SKM-1 treated with dmso at 0.1 percent for 144 hours (cell line): ENCODE data around the gene AGR3.

ENCODE experiments used
- DNase-seq: peaks from one replicate; lab custom pipeline; 2025; ENCODE audit not compliant: unreplicated experiment; lab: John Stamatoyannopoulos, UW

Gene AGR3

DNA sequence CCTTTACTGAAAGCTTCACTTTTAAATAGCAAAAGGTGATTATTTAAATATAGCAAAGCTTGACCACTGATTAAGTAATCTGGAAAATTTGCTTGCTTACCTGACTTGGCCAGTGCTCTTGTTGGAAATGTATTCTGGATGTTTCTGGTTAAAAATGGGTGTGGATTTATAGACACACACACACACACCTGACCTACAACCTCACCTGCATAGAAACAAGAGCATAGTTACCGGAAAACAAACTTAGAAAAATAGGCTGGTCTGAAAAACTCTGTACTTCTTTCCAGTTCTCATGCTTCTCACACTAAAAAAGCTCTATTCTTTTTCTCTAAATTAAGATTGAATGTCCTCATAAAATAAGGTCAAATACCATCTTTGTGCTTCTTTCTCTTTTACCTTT lies at the start of gene AGR3:
Gene AGR3, minus strand, starts transcription at position 140 of the 400 bp plus-strand sequence. CDS start 3,365 bp downstream, outside the sequence.
- DNase-seq: no peak

DNA sequence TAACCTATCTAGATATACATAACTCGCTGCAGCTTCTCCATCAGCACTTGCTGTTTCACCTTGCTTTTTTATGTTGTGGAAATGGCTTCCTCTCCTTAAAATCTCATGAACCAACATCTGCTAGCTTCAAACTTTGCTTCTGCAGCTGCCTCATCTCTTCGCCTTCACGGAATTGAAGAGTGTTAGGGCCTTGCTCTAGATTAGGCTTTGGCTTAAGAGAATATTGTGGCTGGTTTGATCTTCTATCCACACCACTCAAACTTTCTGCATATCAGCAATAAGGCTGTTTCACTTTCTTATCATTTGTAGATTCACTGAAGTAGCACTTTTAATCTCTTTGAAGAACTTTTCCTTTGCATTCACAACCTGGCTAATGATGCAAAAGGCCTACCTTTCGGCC lies 49.2 kb upstream of the AGR3 start:
- DNase-seq: no peak

DNA sequence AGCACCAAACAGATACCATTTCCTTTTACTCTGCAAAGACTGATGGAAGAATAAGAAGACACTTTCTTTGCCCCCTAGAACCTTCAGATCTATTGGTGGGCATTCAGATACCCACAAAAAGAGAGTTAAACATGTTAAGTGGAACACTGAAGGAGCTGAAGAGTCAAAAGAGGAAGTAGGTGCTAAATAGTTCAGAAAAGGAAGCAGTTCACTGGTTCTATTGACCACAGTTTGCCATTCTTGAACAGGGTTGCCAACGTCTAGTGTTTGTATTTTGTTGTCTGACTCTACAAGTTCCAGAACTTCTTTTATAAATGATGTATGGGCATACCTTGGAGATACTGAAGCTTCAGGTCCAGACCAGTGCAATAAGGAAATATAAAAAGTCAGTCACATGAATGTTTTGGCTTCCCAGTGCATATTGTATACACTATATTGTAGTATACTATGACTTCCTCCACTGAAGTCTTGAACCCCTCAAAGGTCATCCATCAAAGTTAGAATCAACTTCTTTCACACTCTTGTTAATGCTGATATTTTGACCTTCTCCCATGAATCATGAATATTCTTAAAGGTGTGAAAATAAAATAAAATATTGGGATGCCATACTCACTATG lies 47.5 kb upstream of the AGR3 start:
- peak; percentile 92 for DNase-seq

DNA sequence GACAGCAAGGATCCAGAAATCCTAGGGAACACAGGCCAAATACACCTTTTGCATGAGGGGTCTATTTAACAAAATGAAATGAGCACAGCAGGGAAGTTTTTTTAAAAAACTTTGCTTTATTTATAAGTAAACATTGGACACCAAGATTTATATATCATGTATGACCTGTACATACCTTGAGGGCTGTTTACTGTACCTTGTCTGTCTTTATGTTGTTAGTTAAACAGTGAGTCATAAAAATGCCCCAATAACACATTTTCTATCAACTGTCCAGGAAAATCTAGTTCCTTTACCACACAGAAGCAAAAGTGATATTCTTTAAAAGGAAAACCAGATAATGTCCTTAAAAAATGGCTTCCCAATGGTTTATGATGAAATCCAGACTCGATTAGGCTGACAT lies 45.1 kb upstream of the AGR3 start:
- no peak for DNase-seq

DNA sequence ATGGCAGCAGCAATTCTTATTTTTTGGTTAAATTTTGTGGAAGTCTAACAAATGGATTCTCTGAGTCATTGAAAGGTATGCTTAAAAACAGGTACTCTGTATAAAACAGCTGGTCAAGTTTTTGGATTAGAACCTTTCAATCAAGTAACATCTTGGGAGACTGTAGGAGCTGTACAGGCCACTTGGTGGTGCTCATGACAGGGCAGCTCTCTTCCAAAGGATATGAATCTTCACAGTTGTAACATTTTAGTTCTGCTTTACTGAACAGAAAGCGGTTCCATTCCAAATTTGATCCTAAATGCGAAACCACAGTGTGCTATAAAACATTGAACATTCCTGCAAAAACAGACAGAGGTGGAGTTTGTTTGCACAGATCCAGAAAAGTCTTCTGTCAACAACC lies 44.5 kb upstream of the AGR3 start:
- DNase-seq: peak; percentile 74

DNA sequence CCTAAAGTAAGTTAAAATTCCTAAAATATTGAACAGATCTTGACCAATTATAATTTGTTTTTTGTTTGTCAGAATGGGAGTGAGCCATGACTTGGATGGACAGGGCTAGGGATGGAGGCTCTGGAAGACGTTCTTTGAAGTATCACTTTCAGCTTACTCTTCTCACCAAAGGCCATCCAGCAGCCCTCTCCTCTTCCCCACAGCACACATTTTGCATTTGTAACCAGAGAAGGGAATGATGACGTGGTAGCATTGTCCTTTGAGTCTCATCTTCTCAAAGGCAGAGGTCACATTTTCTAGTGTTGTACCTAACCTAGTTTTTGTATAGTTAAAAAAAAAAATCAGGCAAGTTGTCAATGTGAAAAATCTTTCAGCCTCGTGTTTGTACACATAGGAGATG lies 43.8 kb upstream of the AGR3 start:
- no peak for DNase-seq

DNA sequence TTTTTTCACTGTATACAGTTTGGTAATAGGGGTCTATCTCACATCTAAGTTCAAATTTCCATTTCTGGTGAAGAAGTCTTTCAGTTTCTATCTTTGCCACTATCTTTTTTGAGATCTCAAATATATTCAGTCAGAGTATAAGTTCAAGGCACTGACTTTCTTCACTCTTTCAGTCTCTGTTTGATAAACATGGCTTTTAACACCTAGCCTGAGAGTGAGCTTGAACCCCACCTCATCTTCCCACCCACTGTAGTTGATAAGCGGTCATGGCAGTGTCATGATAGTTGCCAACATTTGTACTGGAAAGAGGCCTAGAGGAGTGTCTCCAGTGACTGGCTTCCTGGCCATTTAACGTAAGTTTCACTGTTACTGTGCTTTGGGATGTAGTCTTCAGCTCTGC lies 41.2 kb upstream of the AGR3 start:
- no peak for DNase-seq

DNA sequence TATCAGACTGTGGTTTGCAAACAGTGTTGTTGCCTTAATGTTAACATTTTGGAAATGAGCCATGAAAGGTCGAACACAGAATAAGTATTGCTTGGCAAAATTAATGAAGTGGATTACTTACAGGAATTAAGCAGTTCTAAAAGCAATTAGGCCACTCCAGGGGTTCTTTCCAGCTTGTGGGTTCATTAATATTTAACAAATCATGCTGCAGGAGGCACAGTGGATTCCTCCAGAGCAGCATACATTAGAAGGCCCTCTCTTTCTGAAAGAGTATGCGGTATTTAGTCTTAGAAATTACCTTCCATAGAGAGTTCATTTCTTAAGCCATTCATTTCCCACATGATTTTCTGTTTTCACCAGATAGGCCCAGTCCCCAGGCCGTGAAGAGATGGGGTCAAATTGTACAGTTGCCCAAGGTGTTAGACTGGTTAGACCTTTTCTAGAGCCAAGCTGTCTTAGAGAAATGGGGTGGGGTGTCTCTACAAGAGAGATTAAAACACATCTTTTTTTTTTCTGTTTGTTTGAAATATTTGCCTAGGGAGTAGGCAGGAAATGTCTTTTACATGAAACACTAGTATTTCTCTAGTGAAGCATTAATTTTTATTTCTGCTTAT lies 40.0 kb upstream of the AGR3 start:
- no peak for DNase-seq

DNA sequence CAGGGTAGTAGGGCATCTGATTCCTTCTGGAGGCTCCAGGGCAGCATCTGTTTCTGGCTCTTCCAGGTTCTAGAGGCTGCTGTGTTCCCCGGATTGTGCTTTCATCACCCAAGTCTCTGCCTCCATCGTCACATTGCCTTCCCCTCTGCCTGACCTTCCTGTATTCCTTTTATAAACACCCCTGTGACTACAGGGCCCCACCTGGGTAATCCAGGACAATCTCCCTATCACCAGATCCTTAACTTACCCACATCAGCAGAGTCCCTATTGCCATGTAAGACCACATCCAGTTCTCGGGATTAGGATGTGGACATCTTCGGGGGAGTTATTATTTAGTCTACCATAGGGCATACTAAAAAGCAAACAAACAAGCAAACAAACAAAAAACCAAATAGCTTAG lies 39.4 kb upstream of the AGR3 start:
- DNase-seq: no peak

DNA sequence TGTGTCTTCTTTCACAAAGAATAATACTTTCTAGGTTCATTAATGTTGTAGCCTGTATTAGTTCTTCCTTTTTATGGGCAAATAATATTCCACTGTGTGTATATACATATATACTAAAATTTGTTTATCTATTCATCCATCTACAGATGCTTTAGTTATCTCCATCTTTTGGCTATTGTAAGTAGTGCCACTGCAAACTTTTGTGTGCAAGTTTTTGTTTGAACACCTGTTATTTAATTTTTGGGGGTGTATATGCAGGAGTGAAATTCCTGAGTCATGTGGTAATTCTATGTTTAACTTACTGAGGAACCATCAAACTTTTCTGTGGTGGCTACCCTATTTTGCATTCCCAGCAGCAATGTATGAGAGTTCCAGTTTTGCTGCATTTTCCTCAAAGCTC lies 37.7 kb upstream of the AGR3 start:
- no peak for DNase-seq

DNA sequence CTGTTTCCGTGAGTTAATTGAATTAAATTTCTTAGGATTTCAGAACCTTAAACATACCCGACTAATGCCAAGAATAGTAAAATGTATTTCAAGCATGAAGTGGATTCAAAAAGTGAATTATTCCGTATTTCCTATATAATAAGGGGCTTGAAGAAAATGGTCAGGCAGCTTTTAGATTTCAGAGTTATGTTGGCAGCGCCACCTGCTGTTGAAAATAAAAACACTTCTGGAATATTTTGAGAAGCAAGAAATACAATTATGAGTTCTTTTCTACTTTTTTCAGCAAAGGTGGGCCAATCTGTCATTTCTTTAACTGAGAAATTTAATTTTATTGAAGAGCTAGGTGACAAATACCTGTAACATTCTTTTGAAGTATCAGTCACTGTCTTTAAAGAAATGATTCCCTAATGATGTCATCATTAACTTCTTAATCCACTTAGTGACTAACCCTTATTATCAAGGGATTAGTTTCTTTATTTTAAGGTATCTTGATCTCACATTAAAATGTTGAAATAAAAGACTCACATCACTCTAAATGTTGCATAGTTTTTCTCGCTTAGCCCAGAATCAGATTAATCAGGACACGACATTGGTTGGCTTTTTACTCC lies 36.6 kb upstream of the AGR3 start:
- DNase-seq: peak; percentile 50

DNA sequence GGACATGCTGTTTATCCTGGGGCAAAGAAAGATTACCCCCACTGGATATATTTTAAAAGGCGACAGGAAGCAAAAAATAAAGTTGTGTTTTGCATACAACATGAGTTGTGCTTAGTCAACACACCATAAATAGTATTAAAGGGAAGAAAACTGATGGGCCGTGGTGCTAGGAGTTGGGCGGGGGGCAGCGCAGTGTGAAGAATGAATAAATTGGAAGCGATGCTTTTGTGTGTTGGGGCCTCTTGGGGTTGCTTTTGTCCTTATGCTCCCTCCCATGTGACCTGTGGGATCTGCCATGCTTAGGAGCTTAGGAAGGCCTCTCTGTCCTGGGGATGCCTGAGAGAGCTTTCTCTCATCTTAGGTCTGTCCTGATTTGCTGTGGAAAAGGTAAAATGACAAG lies 35.0 kb upstream of the AGR3 start:
- DNase-seq: no peak

DNA sequence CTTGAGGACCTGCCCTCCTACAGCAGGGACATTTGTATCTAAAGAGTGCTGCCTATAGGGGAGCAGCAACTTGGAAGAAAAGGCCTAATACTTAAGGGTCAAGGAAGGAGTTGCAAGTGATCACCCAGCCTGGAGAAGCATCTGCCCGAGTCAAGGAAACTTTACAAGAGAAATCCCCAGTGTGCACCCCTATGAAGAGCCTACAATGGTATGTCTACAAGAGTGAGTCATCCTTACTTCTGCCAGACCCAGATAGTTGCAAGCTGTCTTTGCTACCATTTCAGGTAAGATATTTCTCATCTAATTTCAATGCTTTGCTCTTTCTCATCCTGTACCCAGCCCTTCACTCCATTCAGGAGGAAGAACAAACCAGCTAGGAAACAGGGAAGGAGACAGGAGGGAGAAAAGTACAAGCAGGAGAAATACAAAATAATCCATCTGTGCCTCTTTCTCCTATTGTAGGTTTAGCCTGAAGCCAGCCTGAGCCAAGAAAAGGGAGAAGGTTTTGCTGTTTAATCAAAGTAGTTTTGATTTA lies 34.4 kb upstream of the AGR3 start:
- DNase-seq: no peak

DNA sequence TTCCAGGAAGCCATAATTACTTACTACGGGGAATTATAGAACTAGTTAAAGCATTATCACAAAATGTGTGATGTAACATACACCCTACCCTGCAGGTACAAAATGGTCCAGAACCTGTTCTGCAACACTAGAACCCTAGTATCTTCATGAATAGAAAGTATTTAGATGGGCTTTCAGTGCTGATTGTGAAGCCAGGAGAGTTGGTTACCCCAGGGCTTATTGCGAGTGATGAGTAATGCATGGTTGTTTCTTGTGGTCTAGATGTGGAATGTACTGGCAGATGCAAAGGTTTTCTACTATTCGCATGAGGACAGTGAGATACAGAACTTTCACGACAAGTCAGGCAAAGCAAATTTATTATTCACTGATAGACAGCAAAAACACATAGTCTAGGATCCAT lies 33.6 kb upstream of the AGR3 start:
- no peak for DNase-seq

DNA sequence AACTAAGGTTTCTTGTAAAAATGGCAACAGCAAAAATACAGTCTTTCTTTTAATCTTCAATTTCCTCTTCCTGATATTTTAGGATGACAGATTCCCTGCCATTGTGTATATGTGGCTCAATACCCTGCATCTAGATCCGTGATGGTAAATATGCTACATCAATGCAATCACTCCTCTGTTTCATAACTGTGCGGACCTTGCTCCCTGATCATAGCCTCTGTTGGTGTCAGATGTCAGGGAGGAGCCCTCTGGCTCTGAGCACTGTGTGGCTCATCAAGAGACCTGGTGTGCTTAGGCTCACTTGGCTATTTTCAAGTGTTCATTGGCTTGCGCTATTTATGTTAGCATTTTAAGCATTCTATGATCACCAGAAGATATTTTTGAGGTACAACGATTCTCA lies 33.0 kb upstream of the AGR3 start:
- no peak for DNase-seq

DNA sequence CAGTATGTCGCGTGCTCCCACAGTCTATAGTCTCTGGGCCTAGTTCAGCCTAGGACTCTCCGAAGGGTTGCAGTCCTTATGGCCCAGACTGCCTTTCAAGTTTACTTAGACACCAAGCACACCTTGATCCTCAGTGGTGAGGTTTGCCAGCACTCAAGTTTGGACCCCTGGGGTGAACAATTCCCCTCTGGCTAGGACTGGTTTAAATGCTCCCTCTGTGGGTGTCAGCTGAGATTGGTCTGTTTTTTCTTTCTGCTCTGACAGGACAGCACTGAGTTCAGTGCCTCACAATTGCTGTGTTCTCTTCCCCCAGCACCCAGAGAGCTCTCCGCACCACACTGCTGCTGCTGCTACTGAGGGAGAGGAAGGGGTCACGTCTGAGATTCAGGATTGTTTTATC lies 31.9 kb upstream of the AGR3 start:
- no peak for DNase-seq

DNA sequence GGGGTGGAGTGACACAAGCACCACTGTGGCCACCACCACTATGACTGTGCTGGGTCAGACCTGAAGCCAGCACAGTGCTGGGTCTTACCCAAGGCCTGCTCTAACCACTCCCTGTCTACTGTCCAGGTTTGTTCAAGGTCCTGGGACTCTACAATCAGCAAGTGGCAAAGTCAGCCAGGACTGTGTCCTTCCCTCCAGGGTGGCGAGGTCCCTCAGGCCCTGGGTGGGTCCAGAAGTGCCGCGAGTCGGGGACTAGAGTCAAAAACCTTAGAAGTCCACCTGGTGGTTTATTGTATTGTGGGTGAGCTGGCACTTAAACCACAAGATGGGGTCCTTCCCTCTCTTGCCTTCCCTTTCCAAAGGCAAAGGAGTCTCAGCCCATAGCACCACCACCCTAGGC lies 30.8 kb upstream of the AGR3 start:
- DNase-seq: no peak

DNA sequence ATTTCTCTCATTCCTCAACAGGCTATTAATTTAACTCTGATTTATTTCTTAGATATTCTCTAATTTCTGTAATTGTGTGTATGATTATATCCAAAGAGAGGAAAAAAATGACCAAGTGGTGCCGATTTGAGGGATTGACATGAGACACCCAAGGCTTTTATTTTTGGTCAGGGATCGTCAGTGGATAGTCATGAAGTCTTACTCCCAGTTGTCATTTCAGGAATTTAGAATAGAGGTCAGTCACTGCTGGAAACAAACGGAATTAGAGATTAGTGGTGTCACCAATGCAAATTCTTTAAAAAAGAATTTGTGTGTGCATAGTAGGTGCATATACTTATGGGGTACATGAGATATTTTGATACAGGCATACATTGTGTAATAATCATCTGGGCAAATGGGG lies 26.8 kb upstream of the AGR3 start:
- no peak for DNase-seq

DNA sequence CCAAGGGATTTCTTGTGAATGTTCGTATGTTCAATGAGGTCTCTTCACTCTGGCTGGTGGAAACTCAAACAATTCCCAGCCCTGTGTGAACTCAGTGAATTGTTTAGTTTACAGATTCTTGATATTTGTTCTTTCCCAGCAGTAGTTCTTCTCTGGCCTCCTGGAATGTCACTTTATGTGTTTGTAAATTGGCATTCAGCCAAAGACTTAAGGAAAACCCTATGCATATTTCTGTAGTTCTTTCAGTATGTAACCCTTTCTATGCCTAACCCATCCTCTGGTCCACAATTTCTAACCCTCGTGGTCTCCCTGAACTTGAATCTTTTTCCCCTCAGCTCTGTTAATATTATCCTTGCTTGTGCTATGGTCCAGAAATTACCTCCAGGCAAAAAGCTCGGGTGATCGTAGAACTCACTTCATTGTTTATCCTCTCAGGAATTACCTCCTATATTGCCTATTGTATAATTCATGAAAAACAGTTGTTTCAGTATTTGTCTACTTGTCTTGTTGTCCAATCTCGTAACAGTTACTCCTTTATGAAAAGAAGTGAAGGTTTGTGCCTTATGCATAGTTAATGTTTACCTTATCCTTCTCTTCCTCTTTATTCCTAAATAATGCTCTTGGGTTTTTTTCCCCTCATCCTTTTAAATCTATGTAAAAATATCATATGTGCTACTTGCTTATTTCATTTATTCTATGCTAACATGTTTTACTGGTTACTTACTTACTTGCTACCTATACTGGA lies 23.7 kb upstream of the AGR3 start:
- no peak for DNase-seq

DNA sequence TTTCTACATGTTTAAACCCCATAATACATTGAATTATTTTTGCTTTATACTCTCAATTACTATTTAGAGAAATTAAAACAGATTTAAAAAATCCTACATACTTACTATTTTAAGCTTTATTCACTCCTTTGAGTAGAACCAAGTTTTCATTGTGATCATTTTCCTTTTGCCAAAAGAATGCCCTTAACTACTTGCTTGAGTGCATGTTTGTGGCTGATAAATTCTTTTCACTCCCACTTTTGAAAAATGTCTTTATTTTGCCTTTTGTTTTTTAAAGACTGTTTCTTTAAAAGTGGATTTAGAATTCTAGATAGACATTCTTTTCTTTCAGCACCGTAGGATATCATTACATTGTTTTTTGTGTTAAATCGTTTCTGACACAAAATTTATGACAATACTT lies 22.3 kb upstream of the AGR3 start:
- DNase-seq: no peak

DNA sequence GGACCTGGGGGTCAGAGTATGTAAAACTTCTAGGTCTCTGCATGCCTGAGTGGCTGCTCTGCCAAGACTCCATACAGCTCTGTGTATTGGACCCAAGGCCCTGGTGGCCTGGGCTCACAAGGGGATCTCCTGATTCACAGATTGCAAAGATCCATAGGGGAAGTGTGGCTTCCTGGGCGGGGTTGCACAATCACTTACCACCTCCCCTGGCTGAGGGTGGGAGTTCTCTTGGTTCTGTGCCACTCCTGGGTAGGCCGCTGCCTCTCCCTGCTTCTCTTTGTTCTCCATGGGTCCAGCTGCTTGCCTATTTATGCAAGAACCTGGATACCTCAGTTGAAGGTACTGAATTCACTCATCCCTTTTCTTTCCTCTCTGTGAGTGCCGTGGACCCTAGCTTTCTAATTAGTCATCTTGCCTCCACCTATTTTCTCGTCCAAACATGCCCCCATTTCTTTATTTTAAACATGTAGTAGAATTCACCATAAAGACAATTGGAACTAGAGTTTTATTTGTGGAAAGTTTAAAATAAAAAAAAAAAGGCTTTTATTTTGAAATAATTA lies 18.5 kb upstream of the AGR3 start:
- DNase-seq: no peak
